Measurements from ENCODE around the gene ZMYND19.

DNA sequence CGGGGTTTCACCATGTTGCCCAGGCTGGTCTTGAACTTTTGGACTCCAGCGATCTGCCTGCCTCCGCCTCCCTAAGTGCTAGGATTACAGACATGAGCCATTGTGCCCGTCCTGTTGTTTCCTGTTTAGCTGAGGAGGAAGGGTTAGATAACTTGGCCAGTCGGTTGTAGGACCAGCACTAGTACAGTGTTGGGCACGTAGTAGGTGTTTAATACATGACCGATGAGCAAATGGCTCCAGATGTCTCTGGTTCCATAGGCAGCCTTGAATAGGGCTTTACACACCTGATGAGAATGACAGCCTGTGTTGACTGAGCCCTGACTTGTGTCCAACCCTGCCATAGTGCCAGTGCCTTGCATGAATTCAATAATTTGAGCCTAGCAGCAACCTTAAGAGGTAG lies 30.3 kb upstream of the ZMYND19 start:
- TF ChIP-seq, protein P1, sequence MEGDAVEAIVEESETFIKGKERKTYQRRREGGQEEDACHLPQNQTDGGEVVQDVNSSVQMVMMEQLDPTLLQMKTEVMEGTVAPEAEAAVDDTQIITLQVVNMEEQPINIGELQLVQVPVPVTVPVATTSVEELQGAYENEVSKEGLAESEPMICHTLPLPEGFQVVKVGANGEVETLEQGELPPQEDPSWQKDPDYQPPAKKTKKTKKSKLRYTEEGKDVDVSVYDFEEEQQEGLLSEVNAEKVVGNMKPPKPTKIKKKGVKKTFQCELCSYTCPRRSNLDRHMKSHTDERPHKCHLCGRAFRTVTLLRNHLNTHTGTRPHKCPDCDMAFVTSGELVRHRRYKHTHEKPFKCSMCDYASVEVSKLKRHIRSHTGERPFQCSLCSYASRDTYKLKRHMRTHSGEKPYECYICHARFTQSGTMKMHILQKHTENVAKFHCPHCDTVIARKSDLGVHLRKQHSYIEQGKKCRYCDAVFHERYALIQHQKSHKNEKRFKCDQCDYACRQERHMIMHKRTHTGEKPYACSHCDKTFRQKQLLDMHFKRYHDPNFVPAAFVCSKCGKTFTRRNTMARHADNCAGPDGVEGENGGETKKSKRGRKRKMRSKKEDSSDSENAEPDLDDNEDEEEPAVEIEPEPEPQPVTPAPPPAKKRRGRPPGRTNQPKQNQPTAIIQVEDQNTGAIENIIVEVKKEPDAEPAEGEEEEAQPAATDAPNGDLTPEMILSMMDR (IDR thresholded peaks at IDR 0.05), result no peak
- TF ChIP-seq POLR2A (IDR thresholded peaks at IDR 0.05), result no peak

All from adrenal gland (tissue), 5 donors.